22Rv1 (cell line): ENCODE data around the gene CDC14B.

Experiments
- H3K27ac ChIP-seq: fragments of 450-650 bp; 2 replicates; pipeline ENCODE4 v1.5.1; 2017
- ZFX ChIP-seq: fragments of 450-650 bp; IDR thresholded peaks from 2 replicates; pipeline ENCODE4 v1.6.1; 2017; ENCODE audit warnings: antibody characterized with exemption, borderline replicate concordance
- TF ChIP-seq, protein P1 (sequence below): fragments of 450-650 bp; IDR thresholded peaks from 2 replicates; pipeline ENCODE4 v1.5.1; 2017; ENCODE audit warnings: mild to moderate bottlenecking

CDC14B gene

DNA sequence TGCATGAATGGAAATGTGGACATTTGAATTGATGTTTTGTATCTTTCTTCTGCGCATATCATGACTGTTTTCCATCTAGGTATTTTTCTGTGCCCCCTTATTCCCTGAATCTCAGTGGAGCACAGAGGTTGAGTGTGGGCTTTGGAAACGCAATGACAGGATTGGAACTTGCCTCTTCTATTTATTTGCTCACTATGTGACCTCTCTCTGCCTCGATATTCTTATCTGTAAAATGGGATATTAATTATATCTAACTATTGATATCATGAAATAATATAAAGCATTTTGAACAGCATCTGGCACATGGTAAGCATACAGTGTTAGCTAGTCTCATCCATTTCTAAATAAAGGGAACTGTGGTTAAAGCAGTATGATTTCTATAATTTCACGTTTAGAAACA, 143.6 kb downstream of the CDC14B start:
- no peak overlapping the region for H3K27ac ChIP-seq
- TF ChIP-seq, protein P1, sequence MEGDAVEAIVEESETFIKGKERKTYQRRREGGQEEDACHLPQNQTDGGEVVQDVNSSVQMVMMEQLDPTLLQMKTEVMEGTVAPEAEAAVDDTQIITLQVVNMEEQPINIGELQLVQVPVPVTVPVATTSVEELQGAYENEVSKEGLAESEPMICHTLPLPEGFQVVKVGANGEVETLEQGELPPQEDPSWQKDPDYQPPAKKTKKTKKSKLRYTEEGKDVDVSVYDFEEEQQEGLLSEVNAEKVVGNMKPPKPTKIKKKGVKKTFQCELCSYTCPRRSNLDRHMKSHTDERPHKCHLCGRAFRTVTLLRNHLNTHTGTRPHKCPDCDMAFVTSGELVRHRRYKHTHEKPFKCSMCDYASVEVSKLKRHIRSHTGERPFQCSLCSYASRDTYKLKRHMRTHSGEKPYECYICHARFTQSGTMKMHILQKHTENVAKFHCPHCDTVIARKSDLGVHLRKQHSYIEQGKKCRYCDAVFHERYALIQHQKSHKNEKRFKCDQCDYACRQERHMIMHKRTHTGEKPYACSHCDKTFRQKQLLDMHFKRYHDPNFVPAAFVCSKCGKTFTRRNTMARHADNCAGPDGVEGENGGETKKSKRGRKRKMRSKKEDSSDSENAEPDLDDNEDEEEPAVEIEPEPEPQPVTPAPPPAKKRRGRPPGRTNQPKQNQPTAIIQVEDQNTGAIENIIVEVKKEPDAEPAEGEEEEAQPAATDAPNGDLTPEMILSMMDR: no peak
- TF ChIP-seq ZFX: no peak

DNA sequence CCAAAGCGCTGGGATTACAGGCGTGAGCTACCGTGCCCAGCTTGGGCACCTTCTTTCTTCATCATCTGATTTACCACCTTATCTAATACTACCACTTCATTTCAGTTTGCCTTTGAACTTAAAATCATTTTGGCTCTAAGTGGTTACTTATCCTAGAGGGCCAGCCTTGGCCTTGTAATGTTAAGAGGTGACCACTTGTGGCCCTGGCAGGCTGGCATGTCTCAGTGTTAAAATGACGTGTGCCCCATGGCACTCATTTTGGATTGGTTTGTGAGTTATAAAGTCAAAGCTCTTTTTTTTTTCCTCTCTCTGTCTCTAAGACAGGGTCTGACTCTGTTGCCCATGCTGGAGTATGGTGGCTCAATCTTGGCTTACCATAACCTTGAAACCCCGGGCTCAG, 151.9 kb downstream of the CDC14B start:
- H3K27ac ChIP-seq: no peak overlapping the region
- TF ChIP-seq ZFX: no peak
- TF ChIP-seq, protein P1: no peak

DNA sequence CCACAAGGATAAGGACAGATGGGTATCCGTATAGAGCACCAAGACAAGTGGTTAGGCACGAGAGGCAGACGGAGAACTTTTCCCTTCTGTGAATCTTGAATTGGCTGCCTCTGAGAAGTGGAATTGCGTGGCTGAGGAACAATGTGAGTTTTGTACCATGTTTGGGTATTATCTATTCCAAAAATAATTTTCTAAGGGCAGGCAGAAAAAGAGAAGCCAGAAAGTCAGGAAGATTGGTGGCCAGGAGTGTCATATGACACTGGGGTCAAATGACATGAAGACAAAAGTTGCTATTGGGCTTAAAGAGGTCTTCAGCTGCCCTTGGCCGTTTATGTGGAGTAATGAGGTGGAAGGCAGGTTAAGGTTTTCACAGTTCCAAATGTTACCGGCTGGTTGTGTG, 155.2 kb downstream of the CDC14B start:
- H3K27ac ChIP-seq: no peak overlapping the region
- TF ChIP-seq ZFX: no peak
- TF ChIP-seq, protein P1: no peak

- no peak overlapping the region for H3K27ac ChIP-seq
- TF ChIP-seq ZFX: no peak
- TF ChIP-seq, protein P1: no peak
Measured at GRCh38 chr9:96462541-96462940, 157.1 kb downstream of the CDC14B start.

DNA sequence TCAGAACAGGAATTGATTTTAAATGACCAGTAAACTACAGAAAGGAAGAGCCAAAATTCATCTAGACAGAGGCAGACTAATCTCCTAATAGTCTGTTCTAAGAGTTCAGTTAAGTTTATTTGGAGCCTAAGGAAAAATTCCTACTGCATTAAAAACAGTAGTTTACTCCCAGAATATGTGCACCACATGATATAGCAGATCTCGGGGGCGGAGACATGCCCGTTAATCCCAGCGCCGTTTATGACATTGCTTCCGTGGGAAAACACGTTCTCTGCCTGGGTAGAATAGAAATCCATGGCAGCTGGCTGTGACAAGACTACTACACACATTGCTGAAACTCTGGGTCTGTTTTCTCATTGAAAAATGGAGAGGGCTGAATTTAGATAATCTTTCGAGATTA, 158.3 kb downstream of the CDC14B start:
- TF ChIP-seq ZFX: no peak
- TF ChIP-seq, protein P1: no peak
- no peak overlapping the region for H3K27ac ChIP-seq

DNA sequence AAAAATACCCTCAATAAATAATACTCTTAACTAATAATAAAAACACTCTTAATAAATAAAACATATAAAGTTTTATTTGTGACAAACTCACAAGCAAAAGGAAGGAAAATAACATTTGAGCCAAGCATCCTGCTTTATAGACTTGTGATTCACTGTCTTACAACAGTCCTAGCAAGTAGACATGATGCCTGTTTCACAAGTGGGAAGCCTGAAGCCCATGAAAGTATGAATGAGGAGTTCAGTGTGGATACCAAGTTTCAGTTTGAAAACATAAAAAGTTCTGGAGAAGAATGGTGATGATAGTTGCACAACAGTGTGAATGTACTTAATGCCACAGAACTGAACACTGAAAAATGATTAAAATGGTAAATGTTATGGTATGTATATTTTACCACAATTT, 158.8 kb downstream of the CDC14B start:
- no peak overlapping the region for H3K27ac ChIP-seq
- TF ChIP-seq ZFX: no peak
- TF ChIP-seq, protein P1: no peak

GRCh38 chr9:96460470-96460869, 159.2 kb downstream of the CDC14B start:
- TF ChIP-seq, protein P1: no peak
- no peak for TF ChIP-seq ZFX
- no peak overlapping the region for H3K27ac ChIP-seq
